GM12801 (cell line): Measurements from ENCODE around the gene PDYN.

Experiments
- TF ChIP-seq, protein P1 (sequence below): IDR thresholded peaks from one replicate; pipeline ENCODE4 v1.5.1; 2011; ENCODE audit warnings: control low read depth; ENCODE audit not compliant: insufficient read length; ENCODE audit errors: extremely low read depth

PDYN gene

DNA sequence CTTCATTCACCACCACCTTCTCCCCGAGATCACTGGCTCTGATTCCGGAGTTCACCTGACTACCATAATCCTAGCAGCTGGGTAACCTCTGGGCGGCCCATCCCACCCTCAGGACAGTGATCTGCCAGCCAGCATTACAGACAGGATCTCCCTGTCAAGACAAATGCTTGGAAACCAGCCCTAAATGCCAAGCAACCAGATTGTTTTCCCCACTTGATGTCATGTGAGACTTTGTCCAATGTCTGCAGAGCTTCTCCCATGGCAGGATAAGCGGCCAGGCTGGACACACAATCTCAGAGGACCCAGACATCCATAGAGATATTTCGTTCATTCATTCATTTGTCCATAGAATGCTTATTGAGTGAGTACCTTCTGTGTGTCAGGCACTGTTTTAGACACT lies 32.5 kb downstream of the PDYN start:
- TF ChIP-seq, protein P1, sequence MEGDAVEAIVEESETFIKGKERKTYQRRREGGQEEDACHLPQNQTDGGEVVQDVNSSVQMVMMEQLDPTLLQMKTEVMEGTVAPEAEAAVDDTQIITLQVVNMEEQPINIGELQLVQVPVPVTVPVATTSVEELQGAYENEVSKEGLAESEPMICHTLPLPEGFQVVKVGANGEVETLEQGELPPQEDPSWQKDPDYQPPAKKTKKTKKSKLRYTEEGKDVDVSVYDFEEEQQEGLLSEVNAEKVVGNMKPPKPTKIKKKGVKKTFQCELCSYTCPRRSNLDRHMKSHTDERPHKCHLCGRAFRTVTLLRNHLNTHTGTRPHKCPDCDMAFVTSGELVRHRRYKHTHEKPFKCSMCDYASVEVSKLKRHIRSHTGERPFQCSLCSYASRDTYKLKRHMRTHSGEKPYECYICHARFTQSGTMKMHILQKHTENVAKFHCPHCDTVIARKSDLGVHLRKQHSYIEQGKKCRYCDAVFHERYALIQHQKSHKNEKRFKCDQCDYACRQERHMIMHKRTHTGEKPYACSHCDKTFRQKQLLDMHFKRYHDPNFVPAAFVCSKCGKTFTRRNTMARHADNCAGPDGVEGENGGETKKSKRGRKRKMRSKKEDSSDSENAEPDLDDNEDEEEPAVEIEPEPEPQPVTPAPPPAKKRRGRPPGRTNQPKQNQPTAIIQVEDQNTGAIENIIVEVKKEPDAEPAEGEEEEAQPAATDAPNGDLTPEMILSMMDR: no peak

DNA sequence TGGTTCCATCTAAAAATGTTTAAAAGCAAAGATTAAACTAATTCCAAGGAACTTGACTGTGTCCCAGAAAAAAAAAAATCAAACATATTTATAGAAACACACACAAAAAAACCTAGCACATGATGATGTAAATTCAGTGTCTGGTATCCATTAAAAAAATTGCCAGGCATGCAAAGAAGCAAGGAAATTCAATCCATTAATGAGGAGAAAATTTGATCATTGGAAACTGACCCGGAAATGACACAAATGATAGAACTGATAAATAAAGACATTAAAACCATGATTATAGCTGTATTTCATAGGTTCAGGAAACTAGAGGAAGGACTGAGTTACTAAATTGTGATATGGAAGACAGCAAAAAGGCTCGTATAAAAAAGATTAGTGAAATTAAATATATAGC lies 34.7 kb downstream of the PDYN start:
- TF ChIP-seq, protein P1: no peak

DNA sequence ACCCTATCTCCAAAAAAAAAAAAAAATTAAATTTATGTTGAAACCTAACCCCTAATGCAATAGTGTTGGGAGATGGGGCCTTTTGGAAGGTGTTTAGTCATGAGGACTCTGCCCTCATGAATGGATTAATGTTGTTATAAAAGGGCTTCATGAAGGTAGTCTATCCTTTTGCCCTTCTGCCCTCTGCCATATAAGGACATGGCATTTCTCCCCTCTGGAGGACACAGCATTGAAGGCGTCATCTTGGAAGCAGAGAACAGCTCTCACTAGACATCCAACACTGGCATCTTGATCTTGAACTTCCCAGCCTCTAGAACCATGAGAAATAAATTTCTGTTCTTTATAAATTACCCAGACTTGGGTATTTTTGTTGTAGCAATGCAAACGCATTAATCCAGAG lies 35.4 kb downstream of the PDYN start:
- TF ChIP-seq, protein P1: no peak

DNA sequence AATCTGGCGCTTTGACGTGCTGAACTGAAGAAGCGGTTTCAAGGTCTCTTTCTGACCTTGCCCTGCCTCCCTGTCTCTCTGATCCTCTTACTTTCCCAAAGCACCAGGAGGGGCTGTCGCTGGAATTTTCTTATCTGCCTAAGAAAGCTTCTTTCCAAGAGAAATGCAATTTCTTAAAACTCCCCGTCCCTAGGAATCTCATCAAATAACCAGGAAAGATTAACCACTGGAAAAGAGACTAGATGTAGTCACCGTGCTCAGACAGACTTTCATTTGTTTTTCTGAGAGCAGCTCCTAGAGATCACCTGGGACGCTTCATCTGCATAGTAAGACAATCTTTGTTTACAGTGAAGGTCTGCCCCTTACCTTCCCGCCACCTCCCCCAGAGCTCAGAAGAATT lies 38.6 kb downstream of the PDYN start:
- TF ChIP-seq, protein P1: no peak

DNA sequence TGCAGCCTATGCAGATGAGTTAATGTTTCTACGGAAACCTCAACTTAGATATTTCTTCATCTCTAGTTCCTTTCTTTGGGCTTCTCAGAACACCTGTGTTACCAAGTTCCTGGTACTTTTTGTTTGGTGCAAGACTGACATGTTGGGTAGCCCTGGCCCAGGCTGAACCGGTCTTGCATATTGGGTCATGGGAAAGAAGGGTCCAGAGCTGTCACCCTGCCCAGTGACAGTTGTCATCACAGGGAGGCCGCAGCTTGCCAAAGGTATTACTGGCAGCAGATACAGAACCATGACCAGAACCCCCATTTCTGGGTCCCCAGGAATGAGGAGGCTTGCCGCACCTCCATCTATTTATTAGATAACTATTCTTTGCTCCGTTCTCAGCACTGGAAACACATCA lies 40.2 kb downstream of the PDYN start:
- TF ChIP-seq, protein P1: no peak

DNA sequence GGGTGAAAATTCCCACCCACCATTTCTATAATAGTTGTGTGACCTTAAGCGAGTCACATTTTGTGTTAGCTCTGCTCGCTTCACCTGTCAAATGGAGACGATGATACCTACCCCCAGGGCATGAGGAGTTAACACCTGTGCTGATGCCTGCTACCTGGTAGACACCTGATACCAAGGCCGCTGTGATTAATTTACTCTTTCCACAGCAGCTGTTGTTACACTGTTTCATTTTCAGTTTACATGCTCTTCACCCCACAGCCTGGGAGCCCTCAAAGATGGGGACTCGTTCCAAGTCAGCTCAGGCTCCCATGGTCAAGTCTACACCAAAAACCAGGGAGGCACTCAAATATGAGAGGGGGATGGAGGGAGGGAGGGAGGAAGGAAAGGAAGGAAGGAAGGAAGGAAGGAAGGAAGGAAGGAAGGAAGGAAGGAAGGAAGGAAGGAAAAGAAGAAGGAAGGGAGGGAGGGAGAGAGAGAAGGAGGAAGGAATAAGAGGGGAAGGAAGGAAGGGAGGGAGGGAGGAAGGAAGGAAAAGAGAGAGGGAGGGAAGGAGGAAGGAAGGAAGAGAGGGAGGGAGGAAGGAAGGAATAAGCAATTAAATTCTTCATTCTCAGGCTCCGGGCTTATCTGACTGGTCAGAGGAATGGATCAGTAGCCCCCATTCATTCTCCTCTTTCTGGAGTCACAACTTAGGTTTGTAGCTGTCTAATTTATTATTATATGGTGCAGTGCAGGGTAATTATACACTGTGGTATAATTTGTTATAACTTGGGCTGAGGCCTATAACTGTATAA lies 40.9 kb downstream of the PDYN start:
- TF ChIP-seq, protein P1: no peak

DNA sequence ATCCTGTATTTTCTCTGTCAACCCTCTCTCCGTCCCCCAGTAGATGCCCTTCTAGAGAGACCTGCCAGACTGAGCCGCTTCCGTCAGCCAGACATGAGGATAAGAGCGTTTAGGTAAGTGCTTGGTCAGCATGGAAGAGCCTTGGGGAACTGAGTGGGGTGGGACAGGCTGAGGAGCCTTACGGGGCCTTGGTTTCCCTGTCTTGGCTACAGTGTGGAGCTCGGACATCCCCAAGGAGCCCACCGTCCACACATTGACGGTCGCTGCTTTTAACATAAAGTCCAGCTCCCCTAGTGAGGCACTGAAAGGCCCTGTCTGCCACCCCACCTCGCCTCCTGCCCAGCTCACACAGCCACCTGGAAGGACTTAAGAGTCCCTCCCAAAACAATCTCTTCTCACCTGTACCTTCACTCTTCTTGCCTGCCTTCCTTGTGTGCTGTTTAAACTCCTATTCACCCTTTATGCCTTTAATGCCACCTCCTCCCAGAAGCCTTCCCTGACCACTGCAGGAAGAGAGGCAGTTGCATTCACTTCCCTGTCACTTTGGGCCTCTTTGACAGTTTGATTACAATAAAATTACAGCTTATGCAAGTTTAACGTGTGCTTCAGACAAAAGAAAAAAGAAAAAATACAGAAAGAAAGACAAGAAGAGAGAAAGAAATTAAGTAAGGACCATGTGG lies 42.3 kb downstream of the PDYN start:
- TF ChIP-seq, protein P1: no peak
